Prostate gland (tissue), 2 donors: ENCODE data around the gene AP4S1.

ENCODE experiments used
- POLR2AphosphoS5 ChIP-seq: sonication (generic); formaldehyde crosslinking; IDR thresholded peaks from one replicate; pipeline ENCODE4 v1.6.1; 2017; ENCODE audit warnings: antibody characterized with exemption
- TF ChIP-seq, protein P1 (sequence below), 4 experiments: fragments of 200-600 bp in 2 of 4; fragments of 450-650 bp in 2 of 4; sonication (generic) in 2 of 4; IDR thresholded peaks; 1 replicate in 3 of 4; 2 replicates in 1 of 4; pipeline ENCODE4 v1.5.1; 2016 to 2019; ENCODE audit warnings: antibody characterized with exemption in 4 of 4, mild to moderate bottlenecking in 2 of 4, moderate library complexity in 2 of 4

DNA sequence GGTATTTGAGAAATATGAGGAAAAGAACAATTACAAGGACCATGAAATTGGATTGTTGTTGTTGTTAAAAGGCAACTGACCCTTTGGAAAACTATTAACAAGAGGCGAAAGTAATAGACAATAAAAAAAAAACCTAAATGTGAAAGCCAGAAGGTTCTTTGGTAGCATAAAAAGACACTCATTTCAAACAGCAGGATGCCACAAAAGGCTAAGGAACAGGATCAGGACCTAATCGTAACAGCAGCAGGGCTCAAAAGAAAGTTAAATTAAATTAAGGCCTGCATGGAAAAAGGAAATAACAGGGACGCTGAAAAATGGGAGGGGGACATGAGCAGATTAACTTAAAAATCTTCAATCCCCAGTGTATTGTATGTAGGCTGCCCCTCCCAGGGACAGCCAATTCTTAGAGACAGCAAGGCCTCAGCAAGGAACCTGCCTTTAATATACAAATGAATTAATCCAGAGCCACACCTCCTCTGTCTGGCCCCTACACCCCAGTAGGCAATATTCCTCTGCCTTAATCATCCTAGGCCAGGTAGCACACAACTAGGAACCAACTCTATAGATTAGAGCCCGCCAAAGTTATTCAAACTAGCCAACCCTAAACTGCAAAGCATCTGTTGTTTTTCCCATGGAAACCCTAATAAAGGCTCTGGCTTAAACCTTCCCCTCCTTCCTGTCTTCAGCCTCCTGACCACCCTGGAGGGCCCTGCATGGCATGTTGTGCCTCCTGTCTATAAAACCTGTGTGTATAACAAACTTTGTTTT is 28.4 kb upstream of the AP4S1 start:
- TF ChIP-seq, protein P1, sequence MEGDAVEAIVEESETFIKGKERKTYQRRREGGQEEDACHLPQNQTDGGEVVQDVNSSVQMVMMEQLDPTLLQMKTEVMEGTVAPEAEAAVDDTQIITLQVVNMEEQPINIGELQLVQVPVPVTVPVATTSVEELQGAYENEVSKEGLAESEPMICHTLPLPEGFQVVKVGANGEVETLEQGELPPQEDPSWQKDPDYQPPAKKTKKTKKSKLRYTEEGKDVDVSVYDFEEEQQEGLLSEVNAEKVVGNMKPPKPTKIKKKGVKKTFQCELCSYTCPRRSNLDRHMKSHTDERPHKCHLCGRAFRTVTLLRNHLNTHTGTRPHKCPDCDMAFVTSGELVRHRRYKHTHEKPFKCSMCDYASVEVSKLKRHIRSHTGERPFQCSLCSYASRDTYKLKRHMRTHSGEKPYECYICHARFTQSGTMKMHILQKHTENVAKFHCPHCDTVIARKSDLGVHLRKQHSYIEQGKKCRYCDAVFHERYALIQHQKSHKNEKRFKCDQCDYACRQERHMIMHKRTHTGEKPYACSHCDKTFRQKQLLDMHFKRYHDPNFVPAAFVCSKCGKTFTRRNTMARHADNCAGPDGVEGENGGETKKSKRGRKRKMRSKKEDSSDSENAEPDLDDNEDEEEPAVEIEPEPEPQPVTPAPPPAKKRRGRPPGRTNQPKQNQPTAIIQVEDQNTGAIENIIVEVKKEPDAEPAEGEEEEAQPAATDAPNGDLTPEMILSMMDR (IDR thresholded peaks at IDR 0.05) = no peak
- no peak for TF ChIP-seq POLR2AphosphoS5
